K562 (cell line): Measurements from ENCODE around the gene MYLK4. TPM values are rescaled to one million over a fixed set of nuclear protein-coding genes. Genes with fewer than 3 reads are reported as not detected.
A peak's percentile ranks its signal among the peaks of the same experiment; 100 is the strongest.

Source experiments
- CC2D1A ChIP-seq: fragments of 450-650 bp; IDR thresholded peaks from 2 replicates; pipeline ENCODE4 v1.6.1; 2017; ENCODE audit warnings: mild to moderate bottlenecking
- KDM5B ChIP-seq: fragments of 200-600 bp; sonication (generic); IDR thresholded peaks from 2 replicates; pipeline ENCODE4 v1.6.1; 2012; ENCODE audit warnings: low read depth, mild to moderate bottlenecking, moderate library complexity, low read length, control low read depth, inconsistent platforms; ENCODE audit not compliant: insufficient replicate concordance
- MYBL2 ChIP-seq, 2 experiments: fragments of 450-650 bp in 1 of 2; sonication (generic) in 1 of 2; formaldehyde crosslinking in 1 of 2; IDR thresholded peaks; 2 replicates each; pipeline versions ENCODE4 v1.6.1 to v1.8.1; 2017 to 2022; ENCODE audit warnings: borderline replicate concordance in 1 of 2, inconsistent platforms in 1 of 2, low read depth in 1 of 2, mild to moderate bottlenecking in 1 of 2, missing genetic modification reagents in 1 of 2, moderate library complexity in 1 of 2
- SETDB1 ChIP-seq: IDR thresholded peaks from one replicate; pipeline ENCODE4 v1.6.1; 2012; ENCODE audit warnings: low read length, control low read depth, inconsistent platforms
- SUPT5H ChIP-seq: fragments of 450-650 bp; IDR thresholded peaks from 2 replicates; pipeline ENCODE4 v1.6.1; 2016
- TBL1XR1 ChIP-seq, 2 experiments: IDR thresholded peaks; 2 replicates each; pipeline ENCODE4 v1.6.1; 2012; ENCODE audit warnings: improper control_type of control experiment in 2 of 2, low read length in 2 of 2, mild to moderate bottlenecking in 1 of 2
- ZNF121 ChIP-seq: sonication (generic); formaldehyde crosslinking; conservative IDR thresholded peaks from 2 replicates; pipeline ENCODE4 v1.8.0; 2022; ENCODE audit warnings: missing genetic modification reagents
- ZNF589 ChIP-seq: fragments of 200-800 bp; sonication (Bioruptor generic); IDR thresholded peaks from 2 replicates; pipeline ENCODE4 v1.6.1; 2016; ENCODE audit warnings: low read depth, missing genetic modification characterization, missing compliant biosample characterization
- ZNF830 ChIP-seq: fragments of 250-450 bp; sonication (Bioruptor Pico); IDR thresholded peaks from 2 replicates; pipeline ENCODE4 v1.5.0; 2021; ENCODE audit warnings: mild to moderate bottlenecking
- polyA plus RNA-seq, 8 experiments: library from polyadenylated mRNA; depleted of rRNA in 4 of 8; stranded (reverse) in 5 of 8; unstranded in 3 of 8; fragments of >200 nt; fragmentation: Nextera tagmentation in 2 of 8; fragmentation: Illumina TruSeq in 1 of 8; extraction: Ambion mirVana in 2 of 8; extraction: Trizol in 1 of 8; gene quantifications; 2 replicates each; pipeline versions ENCODE4 v1.2.1 to v1.2.3, GENCODE V29; 2011 to 2014; ENCODE audit warnings: inconsistent platforms in 1 of 8, missing spikeins in 1 of 8
- total RNA-seq, 7 experiments: library from RNA; depleted of rRNA in 6 of 7; stranded (reverse); fragments of >200 nt in 6 of 7; fragmentation: Illumina TruSeq in 2 of 7; extraction: Trizol in 2 of 7; gene quantifications; 2 replicates each; pipeline versions ENCODE4 v1.2.1 to v1.2.3, GENCODE V29; 2011 to 2021; ENCODE audit warnings: low replicate concordance in 1 of 7
- TF ChIP-seq, protein P1 (sequence below): fragments of 200-600 bp; sonication (generic); IDR thresholded peaks from one replicate; pipeline ENCODE4 v1.6.1; 2012; ENCODE audit warnings: mild to moderate bottlenecking, low read depth, low read length, inconsistent platforms
- TF ChIP-seq, protein P2 (sequence below): fragments of 450-650 bp; IDR thresholded peaks from 2 replicates; pipeline ENCODE4 v1.6.1; 2017; ENCODE audit warnings: antibody characterized with exemption, mild to moderate bottlenecking

MYLK4 gene
- total and polyA plus RNA-seq, 9 of the 15 experiments (the other 6 are each of a cell fraction or from before 2014, with no cell fraction given) = 0.01 to 0.15 (median 0.06) TPM

DNA sequence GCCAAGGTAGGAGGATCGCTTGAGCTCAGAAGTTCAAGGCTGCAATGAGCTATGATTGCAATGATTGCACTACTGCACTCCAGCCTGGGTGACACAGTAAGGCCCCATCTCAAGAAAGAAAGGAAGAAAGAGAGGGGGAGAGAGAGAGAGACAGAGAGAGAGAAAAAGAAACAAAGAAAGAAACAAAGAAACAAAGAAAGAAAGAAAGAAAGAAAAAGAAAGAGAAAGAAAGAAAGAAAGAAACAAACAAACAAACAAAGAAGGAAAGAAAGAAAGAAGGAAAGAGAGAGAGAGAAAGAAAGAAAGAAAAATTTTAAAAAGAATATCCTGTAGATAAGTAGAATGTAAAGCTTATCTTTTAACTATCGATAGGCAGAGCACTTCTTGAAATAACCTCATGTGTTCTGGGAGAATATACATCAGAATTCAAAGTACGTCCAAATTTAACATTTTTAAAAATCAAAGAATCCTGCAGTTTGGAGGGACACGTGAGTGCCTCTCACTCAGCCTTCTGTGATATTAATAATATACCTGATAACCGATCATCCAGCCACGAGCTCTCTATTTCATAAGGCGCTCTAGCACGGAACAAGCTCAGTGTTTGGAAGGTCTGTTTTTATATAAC, 25.2 kb downstream of the MYLK4 start (continued):
- TF ChIP-seq, protein P1, sequence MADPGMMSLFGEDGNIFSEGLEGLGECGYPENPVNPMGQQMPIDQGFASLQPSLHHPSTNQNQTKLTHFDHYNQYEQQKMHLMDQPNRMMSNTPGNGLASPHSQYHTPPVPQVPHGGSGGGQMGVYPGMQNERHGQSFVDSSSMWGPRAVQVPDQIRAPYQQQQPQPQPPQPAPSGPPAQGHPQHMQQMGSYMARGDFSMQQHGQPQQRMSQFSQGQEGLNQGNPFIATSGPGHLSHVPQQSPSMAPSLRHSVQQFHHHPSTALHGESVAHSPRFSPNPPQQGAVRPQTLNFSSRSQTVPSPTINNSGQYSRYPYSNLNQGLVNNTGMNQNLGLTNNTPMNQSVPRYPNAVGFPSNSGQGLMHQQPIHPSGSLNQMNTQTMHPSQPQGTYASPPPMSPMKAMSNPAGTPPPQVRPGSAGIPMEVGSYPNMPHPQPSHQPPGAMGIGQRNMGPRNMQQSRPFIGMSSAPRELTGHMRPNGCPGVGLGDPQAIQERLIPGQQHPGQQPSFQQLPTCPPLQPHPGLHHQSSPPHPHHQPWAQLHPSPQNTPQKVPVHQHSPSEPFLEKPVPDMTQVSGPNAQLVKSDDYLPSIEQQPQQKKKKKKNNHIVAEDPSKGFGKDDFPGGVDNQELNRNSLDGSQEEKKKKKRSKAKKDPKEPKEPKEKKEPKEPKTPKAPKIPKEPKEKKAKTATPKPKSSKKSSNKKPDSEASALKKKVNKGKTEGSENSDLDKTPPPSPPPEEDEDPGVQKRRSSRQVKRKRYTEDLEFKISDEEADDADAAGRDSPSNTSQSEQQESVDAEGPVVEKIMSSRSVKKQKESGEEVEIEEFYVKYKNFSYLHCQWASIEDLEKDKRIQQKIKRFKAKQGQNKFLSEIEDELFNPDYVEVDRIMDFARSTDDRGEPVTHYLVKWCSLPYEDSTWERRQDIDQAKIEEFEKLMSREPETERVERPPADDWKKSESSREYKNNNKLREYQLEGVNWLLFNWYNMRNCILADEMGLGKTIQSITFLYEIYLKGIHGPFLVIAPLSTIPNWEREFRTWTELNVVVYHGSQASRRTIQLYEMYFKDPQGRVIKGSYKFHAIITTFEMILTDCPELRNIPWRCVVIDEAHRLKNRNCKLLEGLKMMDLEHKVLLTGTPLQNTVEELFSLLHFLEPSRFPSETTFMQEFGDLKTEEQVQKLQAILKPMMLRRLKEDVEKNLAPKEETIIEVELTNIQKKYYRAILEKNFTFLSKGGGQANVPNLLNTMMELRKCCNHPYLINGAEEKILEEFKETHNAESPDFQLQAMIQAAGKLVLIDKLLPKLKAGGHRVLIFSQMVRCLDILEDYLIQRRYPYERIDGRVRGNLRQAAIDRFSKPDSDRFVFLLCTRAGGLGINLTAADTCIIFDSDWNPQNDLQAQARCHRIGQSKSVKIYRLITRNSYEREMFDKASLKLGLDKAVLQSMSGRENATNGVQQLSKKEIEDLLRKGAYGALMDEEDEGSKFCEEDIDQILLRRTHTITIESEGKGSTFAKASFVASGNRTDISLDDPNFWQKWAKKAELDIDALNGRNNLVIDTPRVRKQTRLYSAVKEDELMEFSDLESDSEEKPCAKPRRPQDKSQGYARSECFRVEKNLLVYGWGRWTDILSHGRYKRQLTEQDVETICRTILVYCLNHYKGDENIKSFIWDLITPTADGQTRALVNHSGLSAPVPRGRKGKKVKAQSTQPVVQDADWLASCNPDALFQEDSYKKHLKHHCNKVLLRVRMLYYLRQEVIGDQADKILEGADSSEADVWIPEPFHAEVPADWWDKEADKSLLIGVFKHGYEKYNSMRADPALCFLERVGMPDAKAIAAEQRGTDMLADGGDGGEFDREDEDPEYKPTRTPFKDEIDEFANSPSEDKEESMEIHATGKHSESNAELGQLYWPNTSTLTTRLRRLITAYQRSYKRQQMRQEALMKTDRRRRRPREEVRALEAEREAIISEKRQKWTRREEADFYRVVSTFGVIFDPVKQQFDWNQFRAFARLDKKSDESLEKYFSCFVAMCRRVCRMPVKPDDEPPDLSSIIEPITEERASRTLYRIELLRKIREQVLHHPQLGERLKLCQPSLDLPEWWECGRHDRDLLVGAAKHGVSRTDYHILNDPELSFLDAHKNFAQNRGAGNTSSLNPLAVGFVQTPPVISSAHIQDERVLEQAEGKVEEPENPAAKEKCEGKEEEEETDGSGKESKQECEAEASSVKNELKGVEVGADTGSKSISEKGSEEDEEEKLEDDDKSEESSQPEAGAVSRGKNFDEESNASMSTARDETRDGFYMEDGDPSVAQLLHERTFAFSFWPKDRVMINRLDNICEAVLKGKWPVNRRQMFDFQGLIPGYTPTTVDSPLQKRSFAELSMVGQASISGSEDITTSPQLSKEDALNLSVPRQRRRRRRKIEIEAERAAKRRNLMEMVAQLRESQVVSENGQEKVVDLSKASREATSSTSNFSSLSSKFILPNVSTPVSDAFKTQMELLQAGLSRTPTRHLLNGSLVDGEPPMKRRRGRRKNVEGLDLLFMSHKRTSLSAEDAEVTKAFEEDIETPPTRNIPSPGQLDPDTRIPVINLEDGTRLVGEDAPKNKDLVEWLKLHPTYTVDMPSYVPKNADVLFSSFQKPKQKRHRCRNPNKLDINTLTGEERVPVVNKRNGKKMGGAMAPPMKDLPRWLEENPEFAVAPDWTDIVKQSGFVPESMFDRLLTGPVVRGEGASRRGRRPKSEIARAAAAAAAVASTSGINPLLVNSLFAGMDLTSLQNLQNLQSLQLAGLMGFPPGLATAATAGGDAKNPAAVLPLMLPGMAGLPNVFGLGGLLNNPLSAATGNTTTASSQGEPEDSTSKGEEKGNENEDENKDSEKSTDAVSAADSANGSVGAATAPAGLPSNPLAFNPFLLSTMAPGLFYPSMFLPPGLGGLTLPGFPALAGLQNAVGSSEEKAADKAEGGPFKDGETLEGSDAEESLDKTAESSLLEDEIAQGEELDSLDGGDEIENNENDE = no peak
- no peak for TF ChIP-seq SUPT5H
- TF ChIP-seq, protein P2, sequence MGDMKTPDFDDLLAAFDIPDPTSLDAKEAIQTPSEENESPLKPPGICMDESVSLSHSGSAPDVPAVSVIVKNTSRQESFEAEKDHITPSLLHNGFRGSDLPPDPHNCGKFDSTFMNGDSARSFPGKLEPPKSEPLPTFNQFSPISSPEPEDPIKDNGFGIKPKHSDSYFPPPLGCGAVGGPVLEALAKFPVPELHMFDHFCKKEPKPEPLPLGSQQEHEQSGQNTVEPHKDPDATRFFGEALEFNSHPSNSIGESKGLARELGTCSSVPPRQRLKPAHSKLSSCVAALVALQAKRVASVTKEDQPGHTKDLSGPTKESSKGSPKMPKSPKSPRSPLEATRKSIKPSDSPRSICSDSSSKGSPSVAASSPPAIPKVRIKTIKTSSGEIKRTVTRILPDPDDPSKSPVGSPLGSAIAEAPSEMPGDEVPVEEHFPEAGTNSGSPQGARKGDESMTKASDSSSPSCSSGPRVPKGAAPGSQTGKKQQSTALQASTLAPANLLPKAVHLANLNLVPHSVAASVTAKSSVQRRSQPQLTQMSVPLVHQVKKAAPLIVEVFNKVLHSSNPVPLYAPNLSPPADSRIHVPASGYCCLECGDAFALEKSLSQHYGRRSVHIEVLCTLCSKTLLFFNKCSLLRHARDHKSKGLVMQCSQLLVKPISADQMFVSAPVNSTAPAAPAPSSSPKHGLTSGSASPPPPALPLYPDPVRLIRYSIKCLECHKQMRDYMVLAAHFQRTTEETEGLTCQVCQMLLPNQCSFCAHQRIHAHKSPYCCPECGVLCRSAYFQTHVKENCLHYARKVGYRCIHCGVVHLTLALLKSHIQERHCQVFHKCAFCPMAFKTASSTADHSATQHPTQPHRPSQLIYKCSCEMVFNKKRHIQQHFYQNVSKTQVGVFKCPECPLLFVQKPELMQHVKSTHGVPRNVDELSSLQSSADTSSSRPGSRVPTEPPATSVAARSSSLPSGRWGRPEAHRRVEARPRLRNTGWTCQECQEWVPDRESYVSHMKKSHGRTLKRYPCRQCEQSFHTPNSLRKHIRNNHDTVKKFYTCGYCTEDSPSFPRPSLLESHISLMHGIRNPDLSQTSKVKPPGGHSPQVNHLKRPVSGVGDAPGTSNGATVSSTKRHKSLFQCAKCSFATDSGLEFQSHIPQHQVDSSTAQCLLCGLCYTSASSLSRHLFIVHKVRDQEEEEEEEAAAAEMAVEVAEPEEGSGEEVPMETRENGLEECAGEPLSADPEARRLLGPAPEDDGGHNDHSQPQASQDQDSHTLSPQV = no peak
- no peak for TF ChIP-seq ZNF830 (CRISPR knock-in tag)
- no peak for TF ChIP-seq TBL1XR1 (IDR thresholded peaks at IDR 0.05; ENCODE audit: low read length in 2 of 2)
- TF ChIP-seq CC2D1A = 0 out of 2 replicates have a peak, but pooled peaks have one; percentile 25
- no peak for TF ChIP-seq SETDB1
- TF ChIP-seq MYBL2 (IDR thresholded peaks at IDR 0.05; ENCODE audit: low read depth) = peak; percentile 38; the same call in 1 of the 2 replicates
- no peak for TF ChIP-seq MYBL2 (CRISPR knock-in tag; IDR thresholded peaks at IDR 0.05; ENCODE audit: borderline replicate concordance)
- TF ChIP-seq ZNF589 (CRISPR knock-in tag) = no peak
- TF ChIP-seq KDM5B = no peak
- no peak for TF ChIP-seq ZNF121 (CRISPR knock-in tag)
